ENCODE data around the gene OTOP2. TPM values are rescaled to one million over a fixed set of nuclear protein-coding genes. Genes with fewer than 3 reads are reported as not detected.

Gene OTOP2
- total and polyA plus RNA-seq, 9 of the 15 experiments (the other 6 are each of a cell fraction or from before 2014, with no cell fraction given): 0.04 to 0.36 (median 0.14) TPM; not detected in 1

DNA sequence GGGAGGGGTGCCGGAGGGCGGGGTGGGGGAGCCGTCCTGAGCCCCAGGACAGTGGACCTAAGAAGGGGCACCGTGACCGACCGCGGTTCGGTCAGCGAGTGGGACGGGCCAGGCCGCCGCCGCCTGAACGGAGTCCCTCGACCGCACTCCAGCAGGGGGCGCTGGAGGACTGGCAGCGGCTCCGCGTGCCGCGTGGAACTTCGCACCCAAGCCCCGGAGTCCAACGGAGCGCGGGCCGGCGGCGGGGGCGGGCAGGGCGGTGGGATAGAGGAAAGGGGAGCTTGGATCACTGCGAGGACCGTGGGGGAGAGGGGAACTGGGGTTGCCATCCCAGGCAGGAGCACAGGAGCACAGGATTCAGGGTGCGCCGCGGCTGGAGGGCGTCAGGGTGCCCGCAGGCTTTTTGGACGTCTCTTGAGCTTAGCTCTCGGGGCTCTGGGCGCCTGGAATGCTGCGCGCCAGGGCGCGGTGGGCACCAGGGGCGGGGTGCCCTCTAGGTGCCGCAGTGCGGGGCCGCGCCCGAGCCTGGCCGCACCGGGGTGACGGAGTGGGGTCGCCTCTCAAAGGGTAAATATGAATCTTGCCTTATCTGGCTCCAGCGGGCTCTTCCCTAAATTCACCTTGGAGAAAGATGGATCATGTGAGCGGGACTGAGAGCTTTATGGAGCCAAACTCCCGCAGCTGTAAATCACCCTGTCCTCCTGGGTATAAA lies 379 bp upstream of the OTOP2 start (continued):
- TF ChIP-seq, protein P1, sequence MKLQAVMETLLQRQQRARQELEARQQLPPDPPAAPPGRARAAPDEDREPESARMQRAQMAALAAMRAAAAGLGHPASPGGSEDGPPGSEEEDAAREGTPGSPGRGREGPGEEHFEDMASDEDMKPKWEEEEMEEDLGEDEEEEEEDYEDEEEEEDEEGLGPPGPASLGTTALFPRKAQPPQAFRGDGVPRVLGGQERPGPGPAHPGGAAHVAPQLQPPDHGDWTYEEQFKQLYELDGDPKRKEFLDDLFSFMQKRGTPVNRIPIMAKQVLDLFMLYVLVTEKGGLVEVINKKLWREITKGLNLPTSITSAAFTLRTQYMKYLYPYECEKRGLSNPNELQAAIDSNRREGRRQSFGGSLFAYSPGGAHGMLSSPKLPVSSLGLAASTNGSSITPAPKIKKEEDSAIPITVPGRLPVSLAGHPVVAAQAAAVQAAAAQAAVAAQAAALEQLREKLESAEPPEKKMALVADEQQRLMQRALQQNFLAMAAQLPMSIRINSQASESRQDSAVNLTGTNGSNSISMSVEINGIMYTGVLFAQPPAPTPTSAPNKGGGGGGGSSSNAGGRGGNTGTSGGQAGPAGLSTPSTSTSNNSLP (IDR thresholded peaks at IDR 0.05; ENCODE audit: borderline replicate concordance, low read depth, low read length): no peak
- no peak for TF ChIP-seq ZNF644 (tag; IDR thresholded peaks at IDR 0.05; ENCODE audit: low read depth)
- TF ChIP-seq ZNF561 (CRISPR knock-in tag; conservative IDR thresholded peaks at IDR 0.05): no peak
- TF ChIP-seq, protein P2, sequence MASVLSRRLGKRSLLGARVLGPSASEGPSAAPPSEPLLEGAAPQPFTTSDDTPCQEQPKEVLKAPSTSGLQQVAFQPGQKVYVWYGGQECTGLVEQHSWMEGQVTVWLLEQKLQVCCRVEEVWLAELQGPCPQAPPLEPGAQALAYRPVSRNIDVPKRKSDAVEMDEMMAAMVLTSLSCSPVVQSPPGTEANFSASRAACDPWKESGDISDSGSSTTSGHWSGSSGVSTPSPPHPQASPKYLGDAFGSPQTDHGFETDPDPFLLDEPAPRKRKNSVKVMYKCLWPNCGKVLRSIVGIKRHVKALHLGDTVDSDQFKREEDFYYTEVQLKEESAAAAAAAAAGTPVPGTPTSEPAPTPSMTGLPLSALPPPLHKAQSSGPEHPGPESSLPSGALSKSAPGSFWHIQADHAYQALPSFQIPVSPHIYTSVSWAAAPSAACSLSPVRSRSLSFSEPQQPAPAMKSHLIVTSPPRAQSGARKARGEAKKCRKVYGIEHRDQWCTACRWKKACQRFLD (CRISPR knock-in tag; IDR thresholded peaks at IDR 0.05): no peak
- TF ChIP-seq, protein P3, sequence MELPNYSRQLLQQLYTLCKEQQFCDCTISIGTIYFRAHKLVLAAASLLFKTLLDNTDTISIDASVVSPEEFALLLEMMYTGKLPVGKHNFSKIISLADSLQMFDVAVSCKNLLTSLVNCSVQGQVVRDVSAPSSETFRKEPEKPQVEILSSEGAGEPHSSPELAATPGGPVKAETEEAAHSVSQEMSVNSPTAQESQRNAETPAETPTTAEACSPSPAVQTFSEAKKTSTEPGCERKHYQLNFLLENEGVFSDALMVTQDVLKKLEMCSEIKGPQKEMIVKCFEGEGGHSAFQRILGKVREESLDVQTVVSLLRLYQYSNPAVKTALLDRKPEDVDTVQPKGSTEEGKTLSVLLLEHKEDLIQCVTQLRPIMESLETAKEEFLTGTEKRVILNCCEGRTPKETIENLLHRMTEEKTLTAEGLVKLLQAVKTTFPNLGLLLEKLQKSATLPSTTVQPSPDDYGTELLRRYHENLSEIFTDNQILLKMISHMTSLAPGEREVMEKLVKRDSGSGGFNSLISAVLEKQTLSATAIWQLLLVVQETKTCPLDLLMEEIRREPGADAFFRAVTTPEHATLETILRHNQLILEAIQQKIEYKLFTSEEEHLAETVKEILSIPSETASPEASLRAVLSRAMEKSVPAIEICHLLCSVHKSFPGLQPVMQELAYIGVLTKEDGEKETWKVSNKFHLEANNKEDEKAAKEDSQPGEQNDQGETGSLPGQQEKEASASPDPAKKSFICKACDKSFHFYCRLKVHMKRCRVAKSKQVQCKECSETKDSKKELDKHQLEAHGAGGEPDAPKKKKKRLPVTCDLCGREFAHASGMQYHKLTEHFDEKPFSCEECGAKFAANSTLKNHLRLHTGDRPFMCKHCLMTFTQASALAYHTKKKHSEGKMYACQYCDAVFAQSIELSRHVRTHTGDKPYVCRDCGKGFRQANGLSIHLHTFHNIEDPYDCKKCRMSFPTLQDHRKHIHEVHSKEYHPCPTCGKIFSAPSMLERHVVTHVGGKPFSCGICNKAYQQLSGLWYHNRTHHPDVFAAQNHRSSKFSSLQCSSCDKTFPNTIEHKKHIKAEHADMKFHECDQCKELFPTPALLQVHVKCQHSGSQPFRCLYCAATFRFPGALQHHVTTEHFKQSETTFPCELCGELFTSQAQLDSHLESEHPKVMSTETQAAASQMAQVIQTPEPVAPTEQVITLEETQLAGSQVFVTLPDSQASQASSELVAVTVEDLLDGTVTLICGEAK (IDR thresholded peaks at IDR 0.05): no peak
- TF ChIP-seq, protein P3 (CRISPR knock-in tag; IDR thresholded peaks at IDR 0.05): peak; percentile 30; the same call in 1 of the 2 replicates
- no peak for TF ChIP-seq FOXK1 (CRISPR knock-in tag; IDR thresholded peaks at IDR 0.05; ENCODE audit: borderline replicate concordance)
- no peak for TF ChIP-seq MAFG (tag; conservative IDR thresholded peaks at IDR 0.05)
- peak; percentile 58 for TF ChIP-seq CXXC5 (CRISPR knock-in tag; IDR thresholded peaks at IDR 0.05)
- TF ChIP-seq CAMTA2 (CRISPR knock-in tag; conservative IDR thresholded peaks at IDR 0.05): no peak
- TF ChIP-seq YBX1 (IDR thresholded peaks at IDR 0.05): no peak
- TF ChIP-seq SRSF1 (IDR thresholded peaks at IDR 0.05; ENCODE audit: low read depth, low read length): no peak
- TF ChIP-seq SLC30A9 (CRISPR knock-in tag; IDR thresholded peaks at IDR 0.05): no peak
- no peak for TF ChIP-seq MEF2D (tag; conservative IDR thresholded peaks at IDR 0.05; ENCODE audit: low read depth)
- TF ChIP-seq, protein P4, sequence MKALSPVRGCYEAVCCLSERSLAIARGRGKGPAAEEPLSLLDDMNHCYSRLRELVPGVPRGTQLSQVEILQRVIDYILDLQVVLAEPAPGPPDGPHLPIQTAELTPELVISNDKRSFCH (CRISPR knock-in tag; IDR thresholded peaks at IDR 0.05): no peak
- TF ChIP-seq, protein P4 (tag; IDR thresholded peaks at IDR 0.05): no peak
